Activated CD8-positive, alpha-beta memory T cell treated with anti-CD3 and anti-CD28 coated beads, Interleukin-2, amount 50 U/mL, for 1 hour (primary cell): ENCODE results near the gene ZNF69.
"Not testable (repeated sequence)": the region's sequence is repeated elsewhere in the genome, so short reads cannot be mapped to it uniquely, and the experiment has no call there.

Experiments
- DNase-seq: peaks from one replicate; pipeline ENCODE4 v3.0.0-alpha.2; 2020; ENCODE audit errors: extremely low read depth

ZNF69 gene

GRCh38 chr19:11887611-11888531, at the start of gene ZNF69:
TSS of gene ZNF69 (plus strand) at chr19:11887782. CDS start at chr19:11887924, 142 bp downstream.
- peak; percentile 18 for DNase-seq

- no peak for DNase-seq
Observed at GRCh38 chr19:11843722-11844121, 43.9 kb upstream of the ZNF69 start.

- DNase-seq, result not testable (repeated sequence)
Observed at GRCh38 chr19:11847615-11848014, 40.0 kb upstream of the ZNF69 start.

GRCh38 chr19:11848200-11848593, 39.4 kb upstream of the ZNF69 start:
- no peak for DNase-seq

GRCh38 chr19:11848594-11849469, 38.8 kb upstream of the ZNF69 start, which contains the start of gene ZNF439:
TSS of gene ZNF439 (plus strand) at chr19:11848726. CDS start at chr19:11848868, 142 bp downstream.
- peak; percentile 56 for DNase-seq

- not testable (repeated sequence) for DNase-seq
Observed at GRCh38 chr19:11850289-11850688, 37.3 kb upstream of the ZNF69 start.

GRCh38 chr19:11853358-11853757, 34.2 kb upstream of the ZNF69 start:
- no peak for DNase-seq

GRCh38 chr19:11856596-11857250, 30.9 kb upstream of the ZNF69 start:
- DNase-seq, result no peak

- no peak for DNase-seq
Observed at GRCh38 chr19:11860721-11861120, 26.9 kb upstream of the ZNF69 start.

- no peak for DNase-seq
Observed at GRCh38 chr19:11861301-11861700, 26.3 kb upstream of the ZNF69 start.

- DNase-seq, result not testable (repeated sequence)
Observed at GRCh38 chr19:11867766-11868165, 19.8 kb upstream of the ZNF69 start.

- DNase-seq, result no peak
Observed at GRCh38 chr19:11868188-11868587, 19.4 kb upstream of the ZNF69 start.

- DNase-seq, result no peak
Observed at GRCh38 chr19:11872624-11873023, 15.0 kb upstream of the ZNF69 start.

- DNase-seq, result no peak
Observed at GRCh38 chr19:11873762-11874161, 13.8 kb upstream of the ZNF69 start.

- DNase-seq, result not testable (repeated sequence)
Observed at GRCh38 chr19:11879687-11880266, 7.8 kb upstream of the ZNF69 start.

- no peak for DNase-seq
Observed at GRCh38 chr19:11880598-11880997, 7.0 kb upstream of the ZNF69 start.

- no peak for DNase-seq
Observed at GRCh38 chr19:11881151-11881800, 6.3 kb upstream of the ZNF69 start.

GRCh38 chr19:11882606-11883005, 5.0 kb upstream of the ZNF69 start:
- DNase-seq, result no peak

- DNase-seq, result no peak
Observed at GRCh38 chr19:11887234-11887610, 360 bp upstream of the ZNF69 start.

GRCh38 chr19:11889901-11890300, 2.3 kb downstream of the ZNF69 start:
- DNase-seq, result not testable (repeated sequence)

GRCh38 chr19:11890634-11891033, 3.1 kb downstream of the ZNF69 start:
- DNase-seq, result no peak
